HG02973 (cell line): ENCODE results near the gene SMAD7.

ENCODE experiments used
- ATAC-seq: cut with Tn5 transposase; IDR thresholded peaks from one replicate; pipeline ENCODE4 v1.9.1; 2021; ENCODE audit warnings: moderate library complexity; ENCODE audit not compliant: unreplicated experiment

SMAD7 gene

DNA sequence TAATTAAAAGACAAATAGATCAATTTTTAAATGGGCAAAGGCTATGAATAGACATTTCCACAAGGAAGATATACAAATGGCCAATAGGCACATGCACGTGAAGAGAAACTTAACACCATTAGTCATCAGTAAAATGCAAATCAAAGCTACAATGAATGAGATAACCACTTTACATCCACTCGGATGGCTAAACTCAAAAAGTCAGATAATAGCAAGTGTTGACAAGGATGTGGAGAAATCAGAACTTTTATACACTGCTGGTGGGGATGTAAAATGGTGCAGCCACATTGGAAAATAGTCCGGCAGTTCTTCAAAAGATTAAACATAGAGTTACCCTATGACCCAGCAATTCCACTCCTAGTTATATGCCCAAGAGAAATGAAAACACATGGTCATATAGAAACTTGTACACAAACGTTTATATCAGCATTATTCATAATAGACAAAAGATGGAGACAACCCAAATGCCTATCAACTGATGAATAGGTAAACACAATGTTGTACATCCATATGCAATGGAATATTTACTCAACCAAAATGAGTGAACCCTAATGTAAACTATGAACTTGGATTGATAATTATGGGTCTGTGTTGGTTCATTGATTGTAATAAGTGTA, 51.1 kb downstream of the SMAD7 start:
- ATAC-seq, result no peak

DNA sequence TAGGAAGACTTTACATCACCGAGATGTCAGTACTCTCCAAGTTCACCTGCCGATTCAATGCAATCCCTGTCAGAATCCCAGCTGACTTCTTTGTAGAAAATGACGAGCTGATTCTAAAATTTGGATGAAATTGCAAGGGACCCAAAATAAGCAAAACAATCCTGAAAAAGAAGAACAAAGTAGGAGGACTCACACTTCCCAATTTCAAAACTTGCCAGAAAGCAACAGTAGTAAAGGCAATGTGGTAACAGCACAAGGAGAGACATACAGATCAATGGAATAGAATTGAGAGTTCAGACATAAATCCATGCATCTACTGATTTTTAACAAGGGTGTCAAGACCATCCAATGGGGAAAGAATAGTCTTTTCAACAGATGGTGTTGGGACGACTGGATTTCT, 52.2 kb downstream of the SMAD7 start:
- ATAC-seq, result no peak

DNA sequence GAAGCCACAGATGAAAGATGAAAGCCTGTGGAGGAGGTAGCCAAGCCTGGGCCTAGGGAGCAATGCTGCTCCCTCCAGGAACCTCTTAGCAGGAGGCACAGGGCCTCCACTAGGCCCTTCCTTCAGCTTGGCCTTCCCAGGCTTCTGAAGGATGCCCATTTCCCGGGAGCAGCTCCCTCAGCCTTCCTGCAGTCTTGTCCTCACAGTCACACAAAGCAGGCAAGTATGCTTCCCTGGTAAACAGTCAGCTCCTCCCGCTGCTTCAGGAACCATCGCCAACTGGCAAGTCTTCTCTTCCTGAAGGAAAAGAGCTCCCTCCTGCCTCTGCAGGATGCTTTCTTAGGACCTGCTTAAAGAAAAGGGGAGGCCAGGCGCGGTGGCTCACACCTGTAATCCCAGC, 53.2 kb downstream of the SMAD7 start:
- ATAC-seq, result no peak

DNA sequence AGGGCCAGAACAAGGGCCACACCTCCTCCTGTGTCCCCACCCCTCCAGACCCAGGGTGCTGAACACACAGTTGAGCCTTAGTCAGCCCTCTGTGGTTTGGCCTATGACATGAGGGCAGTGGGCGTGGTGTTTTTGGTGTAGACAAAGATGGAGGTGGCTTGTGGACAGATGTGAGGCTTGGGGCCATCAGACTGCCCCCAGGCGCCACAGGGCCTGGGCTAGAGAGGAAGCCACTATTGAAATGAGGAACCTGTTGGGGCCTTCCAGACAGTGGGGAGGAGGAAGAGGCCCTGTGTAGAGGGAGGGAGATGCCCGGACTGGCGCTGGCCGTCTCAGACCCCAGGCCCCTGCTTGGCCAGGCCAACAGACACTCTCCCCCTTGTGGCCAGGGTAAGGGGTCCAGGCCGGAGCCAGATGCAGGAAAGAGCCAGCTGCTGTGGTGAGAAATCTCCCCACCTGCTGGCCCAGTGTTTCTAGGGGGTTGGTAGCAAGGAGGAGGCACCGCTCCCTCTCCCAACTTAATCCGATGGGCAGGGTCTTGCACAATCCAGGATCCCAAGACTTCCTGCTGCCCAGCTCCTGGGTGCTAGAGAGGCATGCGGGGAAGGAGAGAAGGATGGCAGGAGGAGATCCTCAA, 53.8 kb downstream of the SMAD7 start:
- ATAC-seq, result peak; percentile 81

DNA sequence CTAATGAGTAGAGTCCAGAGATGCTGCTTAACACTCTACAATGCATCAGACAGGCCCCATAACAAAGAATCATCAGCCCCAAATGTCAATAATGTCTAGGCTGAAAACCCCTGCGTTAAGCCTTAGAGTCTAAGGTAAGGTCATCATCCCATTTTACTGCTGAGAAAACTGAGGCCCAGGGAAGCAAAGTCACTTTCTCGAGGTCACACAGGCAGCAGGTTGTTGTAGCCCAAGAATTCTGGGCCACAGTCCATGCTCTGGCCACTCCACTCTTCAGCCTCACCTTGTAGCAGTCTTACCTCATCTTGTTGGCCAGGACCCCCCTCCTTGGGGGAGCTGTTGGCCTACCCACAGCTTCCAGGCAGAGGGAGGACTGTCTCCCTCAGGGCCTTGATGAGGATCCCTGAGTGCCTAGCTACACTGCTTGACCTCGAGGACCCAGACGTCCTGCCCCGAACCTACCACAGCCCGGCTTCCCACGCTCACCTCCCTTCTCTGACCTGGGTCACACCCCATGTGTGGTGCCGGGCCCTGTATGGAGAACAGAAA, 54.4 kb downstream of the SMAD7 start:
- ATAC-seq, result no peak

GRCh38 chr18:48894799-48895346, 55.9 kb downstream of the SMAD7 start:
- no peak for ATAC-seq

DNA sequence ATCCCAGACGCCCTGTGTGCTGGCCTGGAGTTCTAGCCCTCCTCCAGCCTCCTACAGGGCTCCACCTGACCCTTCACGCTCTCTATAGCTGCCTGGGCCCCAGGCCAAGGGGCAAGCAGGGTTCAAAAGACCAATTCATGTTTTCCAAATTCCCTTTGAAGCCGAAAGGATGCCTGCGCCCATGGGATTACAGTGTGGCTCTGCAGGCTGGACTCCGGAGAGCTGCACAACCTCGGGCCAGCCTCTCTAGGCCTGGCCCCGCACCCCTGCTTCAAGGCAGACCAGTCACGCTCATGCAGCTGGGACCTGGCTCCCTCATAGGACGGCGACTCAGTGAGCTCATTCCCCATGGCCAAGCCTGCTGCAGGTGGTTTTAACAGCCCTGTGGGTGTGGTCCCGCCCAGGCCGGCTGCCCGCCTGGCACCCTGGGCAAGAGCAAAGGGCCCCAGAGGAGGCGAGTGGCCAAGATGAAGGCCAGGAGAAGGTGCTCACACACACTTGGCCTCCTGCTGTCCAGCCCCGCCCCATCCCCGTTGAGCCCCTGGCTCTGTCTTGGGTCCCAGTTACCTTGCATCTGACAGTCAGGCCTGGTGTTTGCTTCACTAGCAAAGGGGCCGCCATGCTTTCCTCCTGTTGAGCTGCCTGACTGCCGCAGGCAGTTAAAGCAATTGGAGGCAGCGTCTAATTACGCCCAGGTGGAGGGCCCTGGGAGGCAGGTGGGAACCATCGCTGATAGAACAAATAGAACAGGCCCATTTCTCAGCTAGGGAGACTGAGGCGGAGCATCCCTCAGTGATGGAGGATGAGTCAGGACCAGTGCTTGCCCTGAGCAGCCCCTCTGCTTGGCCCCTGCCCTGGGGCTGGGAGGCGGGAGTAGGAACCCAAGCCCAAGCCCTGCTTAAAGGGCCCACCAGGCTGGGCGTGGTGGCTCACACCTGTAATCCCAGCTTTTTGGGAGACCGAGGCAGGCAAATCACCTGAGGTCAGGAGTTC, 56.9 kb downstream of the SMAD7 start:
- no peak for ATAC-seq

DNA sequence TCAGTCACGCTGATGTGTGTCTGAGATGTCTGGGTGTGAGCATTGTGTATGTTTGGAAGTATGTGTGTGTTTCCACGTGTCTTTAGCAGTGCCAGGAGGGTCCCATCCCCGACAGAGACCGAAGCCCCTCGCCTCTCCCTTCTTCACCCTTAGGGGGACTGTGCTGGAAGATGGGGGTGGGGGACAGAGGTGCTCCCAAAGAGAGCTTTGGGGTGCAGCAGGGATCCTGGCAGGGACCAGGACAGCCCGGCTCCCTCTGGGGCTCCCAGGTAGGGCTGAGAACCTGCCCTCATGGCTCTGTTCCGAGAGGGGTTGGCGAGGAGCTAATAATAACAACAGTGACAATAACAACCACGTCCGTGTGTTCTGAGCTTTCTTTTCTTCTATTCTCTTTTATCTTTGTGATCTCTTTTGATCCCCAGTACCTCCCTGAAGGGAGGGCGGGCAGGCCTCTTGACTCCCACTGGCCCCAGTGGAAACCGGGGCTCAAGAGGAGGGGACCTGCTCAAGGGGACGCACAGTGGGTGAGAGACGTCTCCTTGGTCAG, 57.6 kb downstream of the SMAD7 start:
- no peak for ATAC-seq

GRCh38 chr18:48892146-48892855, 58.5 kb downstream of the SMAD7 start:
- no peak for ATAC-seq

- no peak for ATAC-seq
Observed at GRCh38 chr18:48891721-48892120, 59.0 kb downstream of the SMAD7 start.

GRCh38 chr18:48889981-48890762, 60.6 kb downstream of the SMAD7 start:
- no peak for ATAC-seq

- ATAC-seq, result no peak
Observed at GRCh38 chr18:48889115-48889941, 61.4 kb downstream of the SMAD7 start.

GRCh38 chr18:48888773-48889080, 62.0 kb downstream of the SMAD7 start:
- no peak for ATAC-seq

- ATAC-seq, result no peak
Observed at GRCh38 chr18:48887905-48888772, 62.6 kb downstream of the SMAD7 start.

- ATAC-seq, result no peak
Observed at GRCh38 chr18:48887294-48887904, 63.4 kb downstream of the SMAD7 start.

DNA sequence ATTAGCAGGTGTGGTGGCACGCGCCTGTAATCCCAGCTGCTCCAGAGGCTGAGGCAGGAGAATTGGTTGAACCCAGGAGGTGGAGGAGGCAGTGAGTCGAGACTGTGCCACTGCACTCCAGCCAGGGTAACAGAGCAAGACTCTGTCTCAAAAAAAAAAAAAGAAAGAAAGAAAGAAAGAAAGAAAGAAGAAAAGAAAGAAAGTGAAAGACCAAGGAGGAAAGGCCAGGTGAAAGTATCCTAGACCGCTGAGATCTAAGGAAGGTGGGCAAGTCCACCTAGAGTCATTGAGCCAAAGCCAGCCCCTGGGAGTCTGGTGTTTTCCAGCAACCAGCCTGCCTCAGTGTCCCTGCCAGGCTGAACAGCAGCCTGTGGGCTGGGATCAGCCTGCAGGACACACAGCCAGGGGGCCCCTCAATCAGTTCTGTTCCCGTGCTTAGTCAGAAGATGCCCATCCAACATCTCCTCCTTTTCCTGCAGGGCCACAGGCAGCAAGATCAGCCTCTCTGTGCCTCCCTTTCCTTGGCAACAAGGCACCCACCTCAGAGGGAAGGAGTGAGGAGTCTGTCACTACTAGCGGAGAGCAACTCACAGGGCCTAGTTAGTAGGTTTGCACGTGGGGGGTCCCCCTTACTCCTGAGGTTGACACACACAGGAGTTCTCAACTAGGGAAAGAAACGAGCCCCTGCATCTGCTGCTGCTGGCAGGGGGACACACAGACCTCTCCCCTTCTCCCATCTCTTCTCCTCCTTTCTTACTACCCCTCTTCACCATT, 64.1 kb downstream of the SMAD7 start:
- ATAC-seq, result no peak
